ENCODE measurements around the gene FMO4.
"Not testable (repeated sequence)": the region's sequence is repeated elsewhere in the genome, so short reads cannot be mapped to it uniquely, and the experiment has no call there.

FMO4 gene

GRCh38 chr1:171313835-171314320, at the start of gene FMO4:
Gene FMO4, plus strand, starts transcription at chr1:171314183. Its CDS starts 5,643 bp downstream, at chr1:171319826.
- DNase-seq (ENCODE audit: low spot score), result peak; percentile 97

GRCh38 chr1:171265686-171266085, 48.3 kb upstream of the FMO4 start:
- no peak for DNase-seq (ENCODE audit: low spot score)

GRCh38 chr1:171266930-171267329, 47.1 kb upstream of the FMO4 start:
- no peak for DNase-seq (ENCODE audit: low spot score)

- DNase-seq (ENCODE audit: low spot score), result no peak
Observed at GRCh38 chr1:171267391-171267790, 46.6 kb upstream of the FMO4 start.

GRCh38 chr1:171270806-171271205, 43.2 kb upstream of the FMO4 start:
- no peak for DNase-seq (ENCODE audit: low spot score)

- no peak for DNase-seq (ENCODE audit: low spot score)
Observed at GRCh38 chr1:171277534-171277933, 36.4 kb upstream of the FMO4 start.

- no peak for DNase-seq (ENCODE audit: low spot score)
Observed at GRCh38 chr1:171279234-171279633, 34.7 kb upstream of the FMO4 start.

- no peak for DNase-seq (ENCODE audit: low spot score)
Observed at GRCh38 chr1:171279678-171280077, 34.3 kb upstream of the FMO4 start.

GRCh38 chr1:171280599-171280998, 33.4 kb upstream of the FMO4 start:
- DNase-seq (ENCODE audit: low spot score), result no peak

- DNase-seq (ENCODE audit: low spot score), result peak; percentile 77
Observed at GRCh38 chr1:171286032-171286705, 27.8 kb upstream of the FMO4 start.

- DNase-seq (ENCODE audit: low spot score), result no peak
Observed at GRCh38 chr1:171290621-171291020, 23.4 kb upstream of the FMO4 start.

- no peak for DNase-seq (ENCODE audit: low spot score)
Observed at GRCh38 chr1:171292799-171293198, 21.2 kb upstream of the FMO4 start.

- DNase-seq (ENCODE audit: low spot score), result not testable (repeated sequence)
Observed at GRCh38 chr1:171295383-171295782, 18.6 kb upstream of the FMO4 start.

- DNase-seq (ENCODE audit: low spot score), result no peak
Observed at GRCh38 chr1:171295821-171296220, 18.2 kb upstream of the FMO4 start.

GRCh38 chr1:171296897-171297296, 17.1 kb upstream of the FMO4 start:
- DNase-seq (ENCODE audit: low spot score), result no peak

GRCh38 chr1:171298696-171299095, 15.3 kb upstream of the FMO4 start:
- DNase-seq (ENCODE audit: low spot score), result no peak

GRCh38 chr1:171299342-171299741, 14.6 kb upstream of the FMO4 start:
- DNase-seq (ENCODE audit: low spot score), result no peak

- DNase-seq (ENCODE audit: low spot score), result no peak
Observed at GRCh38 chr1:171300401-171300800, 13.6 kb upstream of the FMO4 start.

- DNase-seq (ENCODE audit: low spot score), result peak; percentile 26
Observed at GRCh38 chr1:171310661-171311087, 3.3 kb upstream of the FMO4 start.

- no peak for DNase-seq (ENCODE audit: low spot score)
Observed at GRCh38 chr1:171311771-171312558, 2.0 kb upstream of the FMO4 start.

- DNase-seq (ENCODE audit: low spot score), result no peak
Observed at GRCh38 chr1:171313319-171313834, 606 bp upstream of the FMO4 start.

GRCh38 chr1:171329251-171329650, 15.3 kb downstream of the FMO4 start:
- no peak for DNase-seq (ENCODE audit: low spot score)

GRCh38 chr1:171334024-171334640, 20.1 kb downstream of the FMO4 start:
- DNase-seq (ENCODE audit: low spot score), result no peak

Data from kidney tubule cell (primary cell).